ENCODE measurements around the gene CLEC17A. TPM values are rescaled to one million over a fixed set of nuclear protein-coding genes. Genes with fewer than 3 reads are reported as not detected.

CLEC17A gene
- total and polyA plus RNA-seq, 2 of the 13 experiments (the other 11 are each of a cell fraction or from before 2014, with no cell fraction given) = not detected

DNA sequence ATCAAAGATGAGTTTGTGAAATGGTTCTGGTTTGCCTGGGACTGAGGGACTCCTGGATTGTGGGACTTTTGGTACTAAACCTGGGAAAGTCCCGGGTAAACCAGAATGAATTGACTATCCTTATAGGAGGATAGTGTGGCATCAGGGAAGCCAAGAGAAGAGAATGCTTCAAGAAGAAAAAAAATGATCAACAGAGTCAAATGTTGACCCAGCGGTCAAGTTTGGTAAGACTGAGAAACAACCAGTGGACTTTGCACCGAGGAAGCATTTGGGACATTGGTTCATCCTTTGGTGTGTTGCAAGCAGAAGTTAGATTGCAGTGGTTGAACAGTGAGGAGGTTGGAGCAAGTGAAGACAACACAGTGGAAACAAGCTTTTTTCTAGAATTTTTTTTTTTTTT lies 33.5 kb downstream of the CLEC17A start (continued):
- no peak for TF ChIP-seq ZHX2 (IDR thresholded peaks at IDR 0.05; ENCODE audit: low read depth)
- TF ChIP-seq ZHX2 (CRISPR knock-in tag; IDR thresholded peaks at IDR 0.05; ENCODE audit: borderline replicate concordance) = no peak
- TF ChIP-seq ZNF225 (CRISPR knock-in tag; IDR thresholded peaks at IDR 0.05) = no peak
- TF ChIP-seq RBAK (CRISPR knock-in tag; IDR thresholded peaks at IDR 0.05) = no peak
- no peak for TF ChIP-seq MED13 (CRISPR knock-in tag; IDR thresholded peaks at IDR 0.05)
- TF ChIP-seq TFDP1 (CRISPR knock-in tag; IDR thresholded peaks at IDR 0.05; ENCODE audit: borderline replicate concordance) = no peak
- TF ChIP-seq ZNF773 (CRISPR knock-in tag; IDR thresholded peaks at IDR 0.05; ENCODE audit: borderline replicate concordance) = no peak
- no peak for TF ChIP-seq ZNF567 (CRISPR knock-in tag; IDR thresholded peaks at IDR 0.05; ENCODE audit: borderline replicate concordance)
- no peak for TF ChIP-seq TBP (CRISPR knock-in tag; IDR thresholded peaks at IDR 0.05)
- no peak for TF ChIP-seq NCOA1 (CRISPR knock-in tag; IDR thresholded peaks at IDR 0.05)
- TF ChIP-seq XRCC5 (optimal IDR thresholded peaks at IDR 0.05; ENCODE audit: low read length) = no peak
- TF ChIP-seq ZNF549 (CRISPR knock-in tag; IDR thresholded peaks at IDR 0.05) = no peak
- TF ChIP-seq, protein P1, sequence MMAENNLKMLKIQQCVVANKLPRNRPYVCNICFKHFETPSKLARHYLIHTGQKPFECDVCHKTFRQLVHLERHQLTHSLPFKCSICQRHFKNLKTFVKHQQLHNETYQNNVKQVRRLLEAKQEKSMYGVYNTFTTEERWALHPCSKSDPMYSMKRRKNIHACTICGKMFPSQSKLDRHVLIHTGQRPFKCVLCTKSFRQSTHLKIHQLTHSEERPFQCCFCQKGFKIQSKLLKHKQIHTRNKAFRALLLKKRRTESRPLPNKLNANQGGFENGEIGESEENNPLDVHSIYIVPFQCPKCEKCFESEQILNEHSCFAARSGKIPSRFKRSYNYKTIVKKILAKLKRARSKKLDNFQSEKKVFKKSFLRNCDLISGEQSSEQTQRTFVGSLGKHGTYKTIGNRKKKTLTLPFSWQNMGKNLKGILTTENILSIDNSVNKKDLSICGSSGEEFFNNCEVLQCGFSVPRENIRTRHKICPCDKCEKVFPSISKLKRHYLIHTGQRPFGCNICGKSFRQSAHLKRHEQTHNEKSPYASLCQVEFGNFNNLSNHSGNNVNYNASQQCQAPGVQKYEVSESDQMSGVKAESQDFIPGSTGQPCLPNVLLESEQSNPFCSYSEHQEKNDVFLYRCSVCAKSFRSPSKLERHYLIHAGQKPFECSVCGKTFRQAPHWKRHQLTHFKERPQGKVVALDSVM (CRISPR knock-in tag; IDR thresholded peaks at IDR 0.05) = no peak
- peak; percentile 67 for TF ChIP-seq FOXA3 (CRISPR knock-in tag; IDR thresholded peaks at IDR 0.05)
- TF ChIP-seq SMARCC2 (IDR thresholded peaks at IDR 0.05) = no peak
- TF ChIP-seq HNF4A (CRISPR knock-in tag; IDR thresholded peaks at IDR 0.05) = peak; percentile 95
- TF ChIP-seq DNMT1 (CRISPR knock-in tag; IDR thresholded peaks at IDR 0.05) = no peak
- TF ChIP-seq RBFOX2 (IDR thresholded peaks at IDR 0.05; ENCODE audit: low read depth, low read length) = no peak
- no peak for TF ChIP-seq ZNF558 (CRISPR knock-in tag; IDR thresholded peaks at IDR 0.05; ENCODE audit: borderline replicate concordance)
- TF ChIP-seq TAF1 (CRISPR knock-in tag; IDR thresholded peaks at IDR 0.05) = no peak
- no peak for TF ChIP-seq MTF2 (CRISPR knock-in tag; IDR thresholded peaks at IDR 0.05; ENCODE audit: borderline replicate concordance)
- TF ChIP-seq MXD4 (CRISPR knock-in tag; IDR thresholded peaks at IDR 0.05) = no peak
- TF ChIP-seq ZSCAN5A (CRISPR knock-in tag; IDR thresholded peaks at IDR 0.05; ENCODE audit: borderline replicate concordance) = no peak
